Inferior parietal cortex (tissue), 1 donor: ENCODE results near the gene SOCS1.
"Not testable (repeated sequence)": the region's sequence is repeated elsewhere in the genome, so short reads cannot be mapped to it uniquely, and the experiment has no call there.

Experiments
- DNase-seq: peaks from one replicate; pipeline ENCODE4 v3.0.0-alpha.2; 2016; ENCODE audit errors: extremely low spot score

SOCS1 gene

GRCh38 chr16:11224894-11225676 is 30.9 kb downstream of the SOCS1 start:
- no peak for DNase-seq

- DNase-seq: peak; percentile 20
These were observed 31.7 kb downstream of the SOCS1 start for GRCh38 chr16:11224096-11224893.

DNA sequence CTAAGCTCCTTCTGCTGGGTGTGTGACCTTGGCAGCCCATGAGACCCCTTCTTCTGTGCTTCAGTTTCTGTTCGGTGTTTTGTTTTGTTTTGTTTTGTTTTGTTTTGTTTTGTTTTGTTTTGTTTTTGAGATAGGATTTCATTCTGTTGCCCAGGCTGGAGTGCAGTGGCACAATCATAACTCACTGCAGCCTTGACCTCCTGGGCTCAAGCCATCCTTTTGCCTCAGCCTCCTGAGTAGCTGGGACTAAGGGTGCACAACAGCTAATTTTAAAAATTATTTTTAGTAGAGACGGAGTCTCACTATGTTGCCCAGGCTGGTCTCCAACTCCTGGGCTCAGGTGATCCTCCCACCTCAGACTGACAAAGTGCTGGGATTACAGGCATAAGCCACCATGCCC is 35.5 kb downstream of the SOCS1 start:
- DNase-seq: not testable (repeated sequence)

GRCh38 chr16:11219178-11219577 is 36.8 kb downstream of the SOCS1 start:
- DNase-seq: no peak

- DNase-seq: no peak
These were observed 37.4 kb downstream of the SOCS1 start for GRCh38 chr16:11218604-11218962.

- DNase-seq: no peak
These were observed 38.1 kb downstream of the SOCS1 start for GRCh38 chr16:11217651-11218603.

GRCh38 chr16:11215935-11216556 is 40.0 kb downstream of the SOCS1 start:
- no peak for DNase-seq

DNA sequence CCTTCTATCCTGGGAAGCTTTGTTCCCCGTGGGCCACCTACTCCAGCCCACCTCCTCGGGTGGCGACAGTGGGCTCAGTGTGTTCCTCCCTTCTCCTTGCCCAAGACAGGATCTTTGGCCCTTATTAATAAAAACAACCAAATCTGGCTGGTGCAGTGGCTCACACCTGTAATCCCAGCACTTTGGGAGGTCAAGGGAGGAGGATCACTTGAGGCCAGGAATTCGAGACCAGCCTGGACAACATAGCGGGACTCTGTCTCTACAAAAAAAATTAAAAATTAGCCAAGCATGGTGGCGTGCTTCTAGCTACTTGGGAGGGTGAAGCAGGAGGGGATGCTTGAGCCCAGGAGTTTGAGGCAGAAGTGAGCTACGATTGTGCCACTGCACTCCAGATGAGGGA is 42.2 kb downstream of the SOCS1 start:
- DNase-seq: no peak

DNA sequence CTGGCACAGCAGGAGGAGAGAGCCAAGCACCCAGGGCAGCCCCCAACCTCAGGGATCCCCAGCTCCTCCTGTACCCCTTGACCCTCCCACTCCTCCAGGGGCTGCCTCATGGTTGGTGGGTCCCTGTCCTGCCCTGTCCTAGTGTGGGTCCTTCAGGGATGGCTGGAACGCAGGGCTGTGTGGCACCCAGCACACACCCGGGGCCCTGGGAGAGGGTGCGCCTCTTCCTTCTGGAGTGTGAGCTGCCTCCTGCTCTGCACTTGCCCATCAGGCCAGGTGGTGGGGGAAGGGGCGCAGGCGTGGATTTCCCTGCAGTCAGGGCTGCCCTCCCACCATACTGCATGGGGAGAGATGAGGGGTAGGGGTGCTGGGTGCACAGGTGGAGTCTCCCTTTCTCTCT is 42.6 kb downstream of the SOCS1 start:
- no peak for DNase-seq

DNA sequence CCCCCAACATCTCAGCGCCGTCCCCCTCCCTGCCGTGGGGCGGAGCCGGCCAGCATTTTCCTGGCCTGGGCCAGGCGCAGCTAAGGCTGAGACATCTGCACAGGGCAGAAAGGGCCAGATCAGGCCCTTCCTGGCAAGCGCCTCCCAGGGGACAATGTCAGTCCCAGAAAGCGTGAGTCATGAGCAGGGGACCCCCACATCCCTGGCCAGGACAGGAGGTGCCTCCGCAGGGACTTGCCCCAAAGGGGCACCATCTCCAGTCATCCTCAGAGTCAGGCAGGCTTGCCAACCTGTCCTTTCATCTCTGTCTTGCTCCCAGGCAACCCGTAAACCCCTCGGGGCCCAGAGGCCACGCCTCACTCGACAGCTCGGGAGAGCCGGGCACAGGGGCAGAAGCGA is 43.2 kb downstream of the SOCS1 start:
- DNase-seq: no peak

- DNase-seq: no peak
These were observed 43.8 kb downstream of the SOCS1 start for GRCh38 chr16:11211977-11212797.

GRCh38 chr16:11211061-11211976 is 44.7 kb downstream of the SOCS1 start:
- DNase-seq: no peak

GRCh38 chr16:11210260-11210659 is 45.7 kb downstream of the SOCS1 start:
- DNase-seq: no peak

- DNase-seq: no peak
These were observed 46.9 kb downstream of the SOCS1 start for GRCh38 chr16:11208916-11209665.

- no peak for DNase-seq
These were observed 48.4 kb downstream of the SOCS1 start for GRCh38 chr16:11207646-11208045.

DNA sequence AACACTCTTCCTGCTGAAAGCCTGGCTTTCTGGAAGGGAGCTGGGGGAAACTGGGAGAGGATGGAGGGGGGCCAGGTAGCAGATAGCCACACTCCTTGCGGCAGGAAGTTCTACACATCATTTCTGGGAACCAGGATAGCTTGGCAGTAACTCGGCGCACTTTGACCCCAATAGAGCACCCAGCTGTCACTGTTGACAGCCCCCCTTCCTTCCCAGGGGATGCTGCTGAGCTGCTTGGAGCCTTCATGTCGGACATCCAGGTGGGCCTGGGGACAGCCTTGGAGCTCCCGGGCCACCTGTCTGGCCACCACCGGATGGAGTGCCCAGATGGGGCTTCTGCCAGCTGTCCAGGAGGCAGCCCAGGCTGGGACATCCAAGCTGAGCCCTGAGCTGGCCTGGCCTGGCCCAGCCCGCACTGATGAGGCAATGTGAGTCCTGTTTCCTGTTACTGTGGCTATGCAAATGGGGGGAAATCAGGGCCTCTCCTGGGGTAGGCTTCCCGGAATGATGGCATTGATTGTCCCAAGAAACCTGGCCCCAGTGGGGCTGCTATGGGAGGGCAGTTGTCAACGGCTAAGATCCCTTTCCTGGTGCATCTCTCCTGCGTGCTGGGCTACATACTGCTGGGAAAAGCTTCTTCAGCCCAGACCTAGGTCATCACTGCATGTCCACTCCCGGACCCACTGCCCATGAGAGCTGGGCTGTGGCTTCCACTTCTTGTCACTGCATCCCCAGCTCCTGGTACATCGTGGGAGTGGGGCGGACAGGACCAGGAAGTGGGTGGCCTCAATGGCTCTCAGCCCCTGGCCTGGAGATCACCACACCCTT is 50.0 kb downstream of the SOCS1 start:
- DNase-seq: no peak

GRCh38 chr16:11205065-11205699 is 50.8 kb downstream of the SOCS1 start:
- no peak for DNase-seq
